ENCODE data around the gene NLGN3.

Gene NLGN3

DNA sequence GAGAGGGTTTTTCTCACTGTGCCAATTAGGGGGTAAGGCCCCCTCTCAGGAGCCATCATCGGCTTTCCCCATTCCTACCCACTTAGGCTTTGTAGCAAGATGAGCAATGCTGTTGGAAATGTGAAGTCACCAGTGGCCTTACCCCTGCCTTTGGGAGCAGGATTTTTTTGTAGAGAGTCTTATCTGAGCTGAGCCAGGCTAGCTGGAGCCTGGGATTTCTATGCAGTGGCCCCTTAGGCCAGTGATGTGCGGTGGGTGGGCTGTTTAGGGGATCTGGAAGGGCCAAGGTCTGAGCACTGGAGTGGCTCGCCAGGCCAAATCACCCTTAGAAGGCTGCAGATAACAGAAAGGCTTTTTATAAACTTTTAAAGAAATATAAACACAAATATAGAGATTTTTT is 42.3 kb upstream of the NLGN3 start:
- H3K27me3 ChIP-seq (ENCODE audit: control insufficient read depth, insufficient read depth, low read length) = no peaks in the 10 kb centered on the region
- TF ChIP-seq, protein P1, sequence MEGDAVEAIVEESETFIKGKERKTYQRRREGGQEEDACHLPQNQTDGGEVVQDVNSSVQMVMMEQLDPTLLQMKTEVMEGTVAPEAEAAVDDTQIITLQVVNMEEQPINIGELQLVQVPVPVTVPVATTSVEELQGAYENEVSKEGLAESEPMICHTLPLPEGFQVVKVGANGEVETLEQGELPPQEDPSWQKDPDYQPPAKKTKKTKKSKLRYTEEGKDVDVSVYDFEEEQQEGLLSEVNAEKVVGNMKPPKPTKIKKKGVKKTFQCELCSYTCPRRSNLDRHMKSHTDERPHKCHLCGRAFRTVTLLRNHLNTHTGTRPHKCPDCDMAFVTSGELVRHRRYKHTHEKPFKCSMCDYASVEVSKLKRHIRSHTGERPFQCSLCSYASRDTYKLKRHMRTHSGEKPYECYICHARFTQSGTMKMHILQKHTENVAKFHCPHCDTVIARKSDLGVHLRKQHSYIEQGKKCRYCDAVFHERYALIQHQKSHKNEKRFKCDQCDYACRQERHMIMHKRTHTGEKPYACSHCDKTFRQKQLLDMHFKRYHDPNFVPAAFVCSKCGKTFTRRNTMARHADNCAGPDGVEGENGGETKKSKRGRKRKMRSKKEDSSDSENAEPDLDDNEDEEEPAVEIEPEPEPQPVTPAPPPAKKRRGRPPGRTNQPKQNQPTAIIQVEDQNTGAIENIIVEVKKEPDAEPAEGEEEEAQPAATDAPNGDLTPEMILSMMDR (IDR thresholded peaks at IDR 0.05) = no peak
- no peak overlapping the region for H3K4me2 ChIP-seq (ENCODE audit: low read length)
- no peaks in the 10 kb centered on the region for H3K79me2 ChIP-seq
- H2AFZ ChIP-seq = no peak overlapping the region
- H3K4me3 ChIP-seq (ENCODE audit: low read depth, low read length) = no peak overlapping the region
- no peaks in the 10 kb centered on the region for H3K36me3 ChIP-seq (ENCODE audit: control insufficient read depth, insufficient read depth, low read length)
- H3K27ac ChIP-seq = no peak overlapping the region
- H3K9ac ChIP-seq = no peak overlapping the region
- no peaks in the 10 kb centered on the region for H3K9me3 ChIP-seq (ENCODE audit: control insufficient read depth, low read length)
- peaks cover 3% of the 10 kb centered on the region for H3K4me1 ChIP-seq

DNA sequence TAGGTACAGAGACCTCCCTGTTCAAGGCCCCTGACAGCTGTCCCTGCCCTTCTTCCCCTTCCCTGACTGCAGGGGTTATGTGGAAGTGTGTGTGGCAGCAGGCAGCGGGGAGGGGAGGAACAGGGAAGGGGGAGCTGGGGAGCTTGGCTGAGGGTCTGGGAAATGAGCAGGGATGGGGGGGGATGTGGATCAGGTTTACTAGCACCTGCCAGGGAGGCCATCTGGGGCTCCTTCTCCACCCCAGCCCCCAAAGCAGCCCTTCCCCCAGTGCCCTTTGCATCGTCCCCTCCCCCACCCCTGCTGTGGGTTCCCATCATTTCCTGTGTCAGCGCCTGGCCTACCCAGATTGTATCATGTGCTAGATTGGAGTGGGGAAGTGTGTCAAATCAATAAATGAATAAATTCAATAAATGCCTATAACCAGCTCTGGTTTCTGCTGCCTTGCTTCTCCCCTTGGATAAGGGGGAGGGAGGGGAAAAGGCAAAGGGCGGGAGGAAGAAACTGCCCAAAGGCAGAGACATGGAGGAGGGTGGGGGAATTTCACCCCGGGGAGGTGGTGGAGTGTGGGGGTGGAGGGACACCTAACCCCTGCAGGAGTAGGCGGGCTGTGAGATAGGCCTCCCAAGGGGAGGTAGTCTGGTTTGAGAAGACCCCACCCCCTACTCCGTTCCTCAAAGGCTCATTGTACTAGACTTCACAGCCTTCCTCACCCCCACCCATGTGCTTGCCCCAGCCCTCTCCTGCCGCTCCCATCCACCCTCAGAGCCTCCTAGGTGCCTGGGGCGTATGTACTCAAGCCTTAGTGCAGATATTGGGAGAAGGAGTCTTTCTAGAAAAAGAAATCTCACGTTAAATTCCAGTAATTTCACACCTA is 41.3 kb upstream of the NLGN3 start:
- H3K4me1 ChIP-seq = peaks cover 3% of the 10 kb centered on the region
- H2AFZ ChIP-seq = peak overlapping the region; percentile 76
- H3K9me3 ChIP-seq (ENCODE audit: control insufficient read depth, low read length) = no peaks in the 10 kb centered on the region
- H3K4me2 ChIP-seq (ENCODE audit: low read length) = no peak overlapping the region
- H3K4me3 ChIP-seq (ENCODE audit: low read depth, low read length) = no peak overlapping the region
- H3K9ac ChIP-seq = no peak overlapping the region
- no peaks in the 10 kb centered on the region for H3K27me3 ChIP-seq (ENCODE audit: control insufficient read depth, insufficient read depth, low read length)
- TF ChIP-seq, protein P1 (IDR thresholded peaks at IDR 0.05) = no peak
- peak overlapping the region; percentile 7 for H3K27ac ChIP-seq
- H3K36me3 ChIP-seq (ENCODE audit: control insufficient read depth, insufficient read depth, low read length) = no peaks in the 10 kb centered on the region
- H3K79me2 ChIP-seq = no peaks in the 10 kb centered on the region

DNA sequence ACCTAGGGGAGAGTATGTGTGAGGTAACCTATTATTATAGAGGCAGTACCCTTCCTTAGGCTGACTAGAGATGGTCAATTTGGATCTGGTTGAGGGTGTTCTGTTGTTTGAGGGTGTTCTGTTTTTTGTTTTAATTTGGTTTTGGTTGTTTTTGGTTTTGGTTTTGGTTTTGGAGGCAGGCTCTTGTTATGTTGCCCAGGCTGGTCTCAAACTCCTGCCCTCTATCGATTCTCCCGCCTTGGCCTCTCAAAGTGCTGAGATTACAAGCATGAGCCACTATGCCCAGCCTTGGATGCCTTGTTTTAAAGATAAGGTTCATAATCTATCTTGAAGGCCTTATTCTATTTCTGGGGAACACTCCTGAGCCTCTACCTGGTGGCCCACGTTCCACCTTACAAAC is 39.0 kb upstream of the NLGN3 start:
- no peak overlapping the region for H2AFZ ChIP-seq
- no peaks in the 10 kb centered on the region for H3K27me3 ChIP-seq (ENCODE audit: control insufficient read depth, insufficient read depth, low read length)
- H3K9ac ChIP-seq = no peak overlapping the region
- no peak overlapping the region for H3K4me3 ChIP-seq (ENCODE audit: low read depth, low read length)
- H3K36me3 ChIP-seq (ENCODE audit: control insufficient read depth, insufficient read depth, low read length) = no peaks in the 10 kb centered on the region
- peaks cover 3% of the 10 kb centered on the region for H3K4me1 ChIP-seq
- H3K9me3 ChIP-seq (ENCODE audit: control insufficient read depth, low read length) = no peaks in the 10 kb centered on the region
- no peak overlapping the region for H3K4me2 ChIP-seq (ENCODE audit: low read length)
- H3K79me2 ChIP-seq = no peaks in the 10 kb centered on the region
- TF ChIP-seq, protein P1 (IDR thresholded peaks at IDR 0.05) = no peak
- no peak overlapping the region for H3K27ac ChIP-seq

DNA sequence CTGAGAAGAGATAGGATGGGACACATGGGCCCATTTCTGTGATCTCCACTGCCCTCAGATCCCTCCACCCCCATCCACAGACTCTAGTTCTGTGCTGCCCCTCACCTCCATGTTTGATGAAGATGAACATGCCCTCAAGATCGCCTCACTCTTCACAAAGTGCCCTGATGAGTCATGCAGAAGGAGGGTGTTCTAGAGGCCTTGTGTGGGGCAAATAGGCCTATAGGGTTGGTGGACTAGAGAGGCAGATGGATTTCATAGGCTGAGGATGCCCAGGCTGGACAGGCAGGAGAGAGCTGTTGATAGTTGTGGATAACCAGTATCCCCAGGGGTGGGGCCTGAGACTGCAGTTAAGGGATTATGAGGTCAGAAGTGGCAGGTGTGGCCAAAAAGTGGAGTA is 38.2 kb upstream of the NLGN3 start, which contains the start of gene CXorf65:
TSS of gene CXorf65 (minus strand) at position 314 of the 400 bp plus-strand sequence. CDS start at position 130, 184 bp downstream.
- H2AFZ ChIP-seq = no peak within 1 kb of the TSS
- H3K27me3 ChIP-seq (ENCODE audit: control insufficient read depth, insufficient read depth, low read length) = no peaks in the 10 kb centered on the region
- TF ChIP-seq, protein P1 (IDR thresholded peaks at IDR 0.05) = no peak
- H3K27ac ChIP-seq = no peak within 1 kb of the TSS
- H3K4me2 ChIP-seq (ENCODE audit: low read length) = no peak within 1 kb of the TSS
- H3K36me3 ChIP-seq (ENCODE audit: control insufficient read depth, insufficient read depth, low read length) = no peaks in the 10 kb centered on the region
- H3K9ac ChIP-seq = no peak within 1 kb of the TSS
- no peaks in the 10 kb centered on the region for H3K9me3 ChIP-seq (ENCODE audit: control insufficient read depth, low read length)
- H3K4me1 ChIP-seq = peaks cover 3% of the 10 kb centered on the region
- H3K4me3 ChIP-seq (ENCODE audit: low read depth, low read length) = no peak within 1 kb of the TSS
- H3K79me2 ChIP-seq = no peaks in the 10 kb centered on the region

Data from parathyroid adenoma (tissue), 2 donors.